H9 (cell line): ENCODE measurements around the gene KAT6B. TPM values are rescaled to one million over a fixed set of nuclear protein-coding genes. Genes with fewer than 3 reads are reported as not detected.

Experiments used
- DNase-seq: peaks from one replicate; pipeline ENCODE4 v3.0.0-alpha.2; 2017
- H2AFZ ChIP-seq: one replicate; pipeline ENCODE4 v1.6.1; 2013; ENCODE audit warnings: mild to moderate bottlenecking, low read length, control low read depth, moderate library complexity
- H2AK5ac ChIP-seq: 2 replicates; pipeline ENCODE4 v1.6.1; 2013; ENCODE audit warnings: low read length, control low read depth, mixed read lengths; ENCODE audit not compliant: insufficient read length
- H2BK120ac ChIP-seq: one replicate; pipeline ENCODE4 v1.6.1; 2013; ENCODE audit warnings: low read depth, mild to moderate bottlenecking, low read length, control low read depth, inconsistent platforms; ENCODE audit not compliant: poor library complexity, severe bottlenecking
- H2BK12ac ChIP-seq: 2 replicates; pipeline ENCODE4 v1.6.1; 2013; ENCODE audit warnings: low read length, control low read depth, mixed read lengths, low read depth; ENCODE audit not compliant: insufficient read length
- H2BK15ac ChIP-seq: 2 replicates; pipeline ENCODE4 v1.6.1; 2013; ENCODE audit warnings: low read depth, low read length, control low read depth
- H2BK20ac ChIP-seq: one replicate; pipeline ENCODE4 v1.6.1; 2013; ENCODE audit warnings: low read depth, mild to moderate bottlenecking, low read length, control low read depth, inconsistent platforms; ENCODE audit not compliant: poor library complexity, severe bottlenecking
- H2BK5ac ChIP-seq: 2 replicates; pipeline ENCODE4 v1.6.1; 2013; ENCODE audit warnings: low read length, control low read depth, mixed read lengths; ENCODE audit not compliant: insufficient read length
- H3K14ac ChIP-seq: 2 replicates; pipeline ENCODE4 v1.6.1; 2013; ENCODE audit warnings: low read length, control low read depth; ENCODE audit not compliant: insufficient read depth
- H3K18ac ChIP-seq: 2 replicates; pipeline ENCODE4 v1.6.1; 2013; ENCODE audit warnings: low read depth, mild to moderate bottlenecking, mixed read lengths, low read length, control low read depth; ENCODE audit not compliant: insufficient read length
- H3K23ac ChIP-seq: 2 replicates; pipeline ENCODE4 v1.6.1; 2013; ENCODE audit warnings: low read length, control low read depth, mixed read lengths, low read depth; ENCODE audit not compliant: insufficient read length
- H3K23me2 ChIP-seq: 2 replicates; pipeline ENCODE4 v1.6.1; 2013; ENCODE audit warnings: low read depth, mild to moderate bottlenecking, mixed read lengths, low read length, control low read depth; ENCODE audit not compliant: insufficient read length, poor library complexity, severe bottlenecking
- H3K27ac ChIP-seq: 2 replicates; pipeline ENCODE4 v1.5.1; 2013; ENCODE audit warnings: low read length, control low read depth, mixed read lengths, low read depth; ENCODE audit not compliant: insufficient read length
- H3K27me3 ChIP-seq: 2 replicates; pipeline ENCODE4 v1.6.1; 2013; ENCODE audit warnings: low read length, control low read depth, inconsistent platforms; ENCODE audit not compliant: insufficient read depth
- H3K4ac ChIP-seq: 2 replicates; pipeline ENCODE4 v1.6.1; 2013; ENCODE audit warnings: low read depth, mild to moderate bottlenecking, control low read depth, inconsistent platforms, low read length, moderate library complexity
- H3K4me1 ChIP-seq: 2 replicates; pipeline ENCODE4 v1.6.1; 2013; ENCODE audit warnings: low read length, control low read depth, inconsistent platforms; ENCODE audit not compliant: insufficient read depth
- H3K4me2 ChIP-seq: 2 replicates; pipeline ENCODE4 v1.6.1; 2013; ENCODE audit warnings: low read length, control low read depth, mixed read lengths; ENCODE audit not compliant: insufficient read length, insufficient read depth
- H3K56ac ChIP-seq: 2 replicates; pipeline ENCODE4 v1.6.1; 2013; ENCODE audit warnings: low read depth, mild to moderate bottlenecking, mixed read lengths, low read length, control low read depth; ENCODE audit not compliant: insufficient read length
- H3K79me1 ChIP-seq: 2 replicates; pipeline ENCODE4 v1.6.1; 2013; ENCODE audit warnings: low read depth, mild to moderate bottlenecking, moderate library complexity, low read length, control low read depth, inconsistent platforms; ENCODE audit not compliant: insufficient read depth, poor library complexity, severe bottlenecking
- H3K79me2 ChIP-seq: 2 replicates; pipeline ENCODE4 v1.6.1; 2013; ENCODE audit warnings: low read length, control low read depth, inconsistent platforms; ENCODE audit not compliant: insufficient read depth
- H3K9ac ChIP-seq: 2 replicates; pipeline ENCODE4 v1.6.1; 2013; ENCODE audit warnings: low read length, control low read depth, mixed read lengths; ENCODE audit not compliant: insufficient read length; ENCODE audit errors: extremely low read depth
- H3K9me3 ChIP-seq: one replicate; pipeline ENCODE4 v1.6.1; 2013; ENCODE audit warnings: low read depth, low read length, inconsistent platforms; ENCODE audit not compliant: control insufficient read depth
- H3T11ph ChIP-seq: one replicate; pipeline ENCODE4 v1.6.1; 2013; ENCODE audit warnings: mild to moderate bottlenecking, low read length, control low read depth, inconsistent platforms
- H4K20me1 ChIP-seq: one replicate; pipeline ENCODE4 v1.6.1; 2013; ENCODE audit not compliant: control insufficient read depth, insufficient read length, insufficient read depth
- H4K5ac ChIP-seq: 2 replicates; pipeline ENCODE4 v1.6.1; 2013; ENCODE audit warnings: low read depth, mild to moderate bottlenecking, mixed read lengths, low read length, control low read depth; ENCODE audit not compliant: insufficient read length
- H4K8ac ChIP-seq: replicated peaks from 2 replicates; pipeline ENCODE4 v1.6.1; 2013; ENCODE audit warnings: low read length, control low read depth, mixed read lengths, low read depth; ENCODE audit not compliant: insufficient read length
- H4K91ac ChIP-seq: 2 replicates; pipeline ENCODE4 v1.6.1; 2013; ENCODE audit warnings: low read depth, mild to moderate bottlenecking, moderate library complexity, mixed read lengths, low read length, control low read depth; ENCODE audit not compliant: insufficient read length
- H3K27ac Mint-ChIP-seq, 3 experiments: 2 replicates in 2 of 3; 3 replicates in 1 of 3; pipeline ENCODE4 v1.8.0; 2020 to 2021; ENCODE audit warnings: mixed read lengths in 3 of 3, mild to moderate bottlenecking in 1 of 3, moderate library complexity in 1 of 3
- H3K27me3 Mint-ChIP-seq: 2 replicates; pipeline ENCODE4 v1.8.0; 2021; ENCODE audit warnings: low read depth, mild to moderate bottlenecking, moderate library complexity, mixed read lengths
- H3K36me3 Mint-ChIP-seq, 3 experiments: 2 replicates in 2 of 3; 3 replicates in 1 of 3; pipeline ENCODE4 v1.8.0; 2020 to 2021; ENCODE audit warnings: low read depth in 3 of 3, mixed read lengths in 3 of 3; ENCODE audit not compliant: insufficient read depth in 1 of 3
- H3K4me1 Mint-ChIP-seq, 2 experiments: 2 replicates each; pipeline ENCODE4 v1.8.0; 2020; ENCODE audit warnings: mixed read lengths in 2 of 2
- H3K4me3 Mint-ChIP-seq, 2 experiments: 2 replicates in 1 of 2; 3 replicates in 1 of 2; pipeline ENCODE4 v1.8.0; 2020 to 2021; ENCODE audit warnings: mild to moderate bottlenecking in 2 of 2, mixed read lengths in 2 of 2, moderate library complexity in 1 of 2
- H3K9me3 Mint-ChIP-seq, 2 experiments: 2 replicates in 1 of 2; 3 replicates in 1 of 2; pipeline ENCODE4 v1.8.0; 2020; ENCODE audit warnings: mild to moderate bottlenecking in 2 of 2, mixed read lengths in 2 of 2, moderate library complexity in 1 of 2
- WGBS: extraction: QIAGEN DNeasy Blood & Tissue Kit; methylation state at CpG from one replicate; pipeline ENCODE4 v1.1.7; 2013; ENCODE audit warnings: missing lambda C conversion rate, low lambda C conversion rate, mixed read lengths; ENCODE audit not compliant: insufficient read length; ENCODE audit errors: extremely low coverage; 5-methylcytosine and 5-hydroxymethylcytosine counted together
- total RNA-seq: library from RNA; stranded (reverse); gene quantifications from 2 replicates; pipeline ENCODE4 v1.2.1, GENCODE V29; 2021
- TF ChIP-seq, protein P1 (sequence below): fragments of 200-600 bp; sonication (generic); conservative IDR thresholded peaks from 3 replicates; pipeline ENCODE4 v1.8.0; 2021; ENCODE audit warnings: antibody characterized with exemption, mild to moderate bottlenecking

Gene KAT6B
- total RNA-seq, 1 experiment from 2014 or later: 34.2 TPM

DNA sequence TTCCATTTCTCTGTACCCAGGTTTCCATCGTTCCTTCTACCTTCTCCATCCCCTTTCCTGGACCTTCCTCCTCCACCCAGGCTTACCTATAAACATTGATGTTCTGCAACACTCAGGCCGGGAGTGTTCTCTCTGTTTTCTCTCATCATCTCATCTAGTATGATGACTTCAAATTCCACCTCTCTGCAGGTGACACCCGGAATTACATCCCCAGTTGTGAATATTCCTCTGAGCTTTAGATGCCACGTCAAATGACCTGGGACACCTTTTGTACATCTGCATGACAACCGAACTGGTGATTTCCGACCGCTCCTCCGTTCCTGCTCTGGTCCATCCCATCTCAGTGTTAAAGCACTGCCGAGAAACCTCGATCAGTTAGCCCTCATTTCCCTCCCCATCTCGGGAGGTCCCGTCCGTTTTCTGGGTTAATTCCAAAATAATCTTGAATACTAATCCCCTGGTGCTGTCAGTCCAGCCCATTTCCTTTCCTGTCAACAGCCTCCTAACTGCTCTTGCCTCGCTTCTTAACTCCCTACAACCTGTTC is 208.4 kb downstream of the KAT6B start:
- Histone ChIP-seq H3K23me2 (no peaks in the 10 kb centered on the region), H3K27me3 (no peaks in the 10 kb centered on the region), H4K91ac (no peak overlapping the region), H3K9ac (no peak overlapping the region), H3T11ph (no peak overlapping the region), H3K23ac (no peak overlapping the region), H3K79me1 (no peaks in the 10 kb centered on the region), H4K20me1 (no peaks in the 10 kb centered on the region), H4K5ac (no peak overlapping the region), H3K4me2 (no peak overlapping the region), H2AFZ (no peak overlapping the region), H4K8ac (no peak overlapping the region), H2AK5ac (no peak overlapping the region), H2BK120ac (no peak overlapping the region), H2BK15ac (no peak overlapping the region), H3K18ac (no peak overlapping the region), H3K14ac (no peak overlapping the region), H3K27ac (no peak overlapping the region), H3K4ac (no peak overlapping the region), H2BK12ac (no peak overlapping the region), H2BK20ac (no peak overlapping the region), H2BK5ac (no peak overlapping the region), H3K56ac (no peak overlapping the region), H3K4me1 (no peaks in the 10 kb centered on the region), H3K9me3 (no peaks in the 10 kb centered on the region), H3K79me2 (no peaks in the 10 kb centered on the region)
- peaks cover 0 to 12% (median 4%) of the 10 kb centered on the region in 3 experiments; a peak in 4 of 7 replicates for H3K36me3 Mint-ChIP-seq
- DNase-seq: no peak
- no peaks in the 10 kb centered on the region for H3K27me3 Mint-ChIP-seq
- peaks cover 7% of the 10 kb centered on the region in 2 experiments; a peak in 2 of 4 replicates for H3K4me1 Mint-ChIP-seq
- TF ChIP-seq, protein P1, sequence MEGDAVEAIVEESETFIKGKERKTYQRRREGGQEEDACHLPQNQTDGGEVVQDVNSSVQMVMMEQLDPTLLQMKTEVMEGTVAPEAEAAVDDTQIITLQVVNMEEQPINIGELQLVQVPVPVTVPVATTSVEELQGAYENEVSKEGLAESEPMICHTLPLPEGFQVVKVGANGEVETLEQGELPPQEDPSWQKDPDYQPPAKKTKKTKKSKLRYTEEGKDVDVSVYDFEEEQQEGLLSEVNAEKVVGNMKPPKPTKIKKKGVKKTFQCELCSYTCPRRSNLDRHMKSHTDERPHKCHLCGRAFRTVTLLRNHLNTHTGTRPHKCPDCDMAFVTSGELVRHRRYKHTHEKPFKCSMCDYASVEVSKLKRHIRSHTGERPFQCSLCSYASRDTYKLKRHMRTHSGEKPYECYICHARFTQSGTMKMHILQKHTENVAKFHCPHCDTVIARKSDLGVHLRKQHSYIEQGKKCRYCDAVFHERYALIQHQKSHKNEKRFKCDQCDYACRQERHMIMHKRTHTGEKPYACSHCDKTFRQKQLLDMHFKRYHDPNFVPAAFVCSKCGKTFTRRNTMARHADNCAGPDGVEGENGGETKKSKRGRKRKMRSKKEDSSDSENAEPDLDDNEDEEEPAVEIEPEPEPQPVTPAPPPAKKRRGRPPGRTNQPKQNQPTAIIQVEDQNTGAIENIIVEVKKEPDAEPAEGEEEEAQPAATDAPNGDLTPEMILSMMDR: no peak; the same call in 2 of the 3 replicates
- no peak overlapping the region for H3K27ac Mint-ChIP-seq
- no CpG with 5 or more reads among the region's 14 CpGs for WGBS
- H3K9me3 Mint-ChIP-seq: no peaks in the 10 kb centered on the region
- no peak overlapping the region for H3K4me3 Mint-ChIP-seq
